ENCODE measurements around the gene CCDC102A.

Gene CCDC102A

DNA sequence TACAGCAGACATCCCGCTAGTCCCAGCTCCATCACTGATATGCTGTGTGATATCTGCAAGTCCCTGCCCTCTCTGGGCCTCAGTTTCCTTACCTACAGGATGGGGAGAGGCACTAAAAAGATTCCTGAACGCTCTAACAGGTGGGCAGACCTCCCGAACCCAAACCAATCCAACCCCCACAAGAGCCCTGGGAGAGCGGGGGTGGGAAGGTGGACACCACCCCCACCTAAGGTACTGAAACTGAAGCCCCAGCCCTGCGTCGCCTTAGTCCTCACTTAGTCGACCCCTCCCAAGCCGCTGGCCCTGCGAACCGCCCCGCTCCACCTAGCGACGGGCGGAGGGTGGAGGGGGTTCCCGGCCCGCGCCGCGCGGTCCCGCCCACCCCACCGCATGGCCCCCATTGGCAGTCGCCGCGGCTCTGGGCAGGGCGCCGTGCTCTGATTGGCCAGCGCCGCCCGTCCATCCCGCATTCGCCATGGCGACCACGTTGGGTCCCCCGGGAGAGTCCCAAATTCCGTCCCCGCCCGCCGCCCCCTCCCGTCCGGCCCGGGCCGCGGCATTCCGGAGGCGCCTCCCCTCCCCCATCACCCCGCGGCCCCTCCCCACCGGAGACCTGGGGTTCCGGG is 578 bp downstream of the CCDC102A start:
- DNase-seq = peak in 1 of 2 experiments; percentile 46

DNA sequence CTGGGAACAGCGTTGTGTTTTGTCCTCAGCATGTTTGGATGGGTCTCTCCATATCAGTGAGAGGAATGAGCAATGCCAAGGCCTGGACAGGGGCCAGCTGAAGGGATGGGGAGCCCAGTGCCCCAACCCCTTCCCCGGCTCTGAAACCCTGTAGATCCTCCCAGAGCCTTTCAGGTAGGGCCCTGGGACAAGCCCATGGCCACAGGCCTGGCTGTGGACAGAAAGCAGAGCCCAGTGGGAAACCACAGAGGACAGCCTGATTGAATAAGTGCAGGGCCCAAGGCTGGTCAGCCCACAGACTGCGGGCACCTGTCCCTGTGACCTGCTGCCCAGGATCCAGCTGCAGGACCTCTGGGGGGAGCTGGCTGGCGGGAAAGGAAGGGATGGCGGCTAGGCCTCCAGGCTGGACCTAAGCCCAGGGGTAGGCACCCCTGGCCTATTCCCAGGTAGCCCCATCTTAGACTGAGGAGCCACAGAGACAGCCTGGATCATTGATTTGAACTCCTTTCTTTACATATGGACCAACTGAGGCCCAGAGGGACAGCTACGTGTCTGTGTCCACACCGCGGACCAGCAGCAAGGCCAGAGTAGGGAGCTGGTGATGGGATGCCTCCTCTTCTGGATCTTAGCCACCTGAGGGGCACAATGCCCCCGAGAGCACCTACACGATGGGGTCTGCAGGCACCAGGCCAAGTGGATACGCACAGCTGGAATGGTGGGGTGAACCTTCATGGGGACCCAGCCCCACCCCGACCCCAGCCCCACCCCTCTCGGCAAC is 1.3 kb downstream of the CCDC102A start:
- DNase-seq = no peak

DNA sequence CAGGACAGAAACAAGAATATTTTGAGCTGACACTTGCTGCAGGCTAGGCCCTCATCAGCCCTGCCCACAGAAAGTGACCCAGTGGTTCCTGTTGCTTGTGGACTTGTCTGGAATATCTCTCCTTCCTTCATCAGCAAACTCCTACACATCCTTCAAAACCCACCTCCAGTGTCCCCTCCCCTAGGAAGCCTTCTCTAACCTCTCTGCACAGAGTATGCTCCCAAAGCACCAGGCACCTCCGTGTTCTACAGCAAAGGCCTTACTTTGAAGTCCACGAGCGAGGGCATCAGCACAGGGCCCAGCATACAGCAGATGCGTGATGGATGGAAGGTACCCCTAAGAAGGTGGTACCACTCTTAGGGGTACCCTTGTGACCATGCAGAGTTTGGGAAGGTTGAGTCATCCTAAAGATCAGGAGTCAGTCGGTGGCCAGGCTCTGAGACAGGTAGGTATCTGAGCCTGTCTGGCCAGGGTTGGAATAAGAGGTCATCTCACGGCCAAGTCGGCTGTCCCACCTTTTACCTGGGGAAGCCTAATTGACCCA is 2.0 kb downstream of the CCDC102A start:
- no peak for DNase-seq

DNA sequence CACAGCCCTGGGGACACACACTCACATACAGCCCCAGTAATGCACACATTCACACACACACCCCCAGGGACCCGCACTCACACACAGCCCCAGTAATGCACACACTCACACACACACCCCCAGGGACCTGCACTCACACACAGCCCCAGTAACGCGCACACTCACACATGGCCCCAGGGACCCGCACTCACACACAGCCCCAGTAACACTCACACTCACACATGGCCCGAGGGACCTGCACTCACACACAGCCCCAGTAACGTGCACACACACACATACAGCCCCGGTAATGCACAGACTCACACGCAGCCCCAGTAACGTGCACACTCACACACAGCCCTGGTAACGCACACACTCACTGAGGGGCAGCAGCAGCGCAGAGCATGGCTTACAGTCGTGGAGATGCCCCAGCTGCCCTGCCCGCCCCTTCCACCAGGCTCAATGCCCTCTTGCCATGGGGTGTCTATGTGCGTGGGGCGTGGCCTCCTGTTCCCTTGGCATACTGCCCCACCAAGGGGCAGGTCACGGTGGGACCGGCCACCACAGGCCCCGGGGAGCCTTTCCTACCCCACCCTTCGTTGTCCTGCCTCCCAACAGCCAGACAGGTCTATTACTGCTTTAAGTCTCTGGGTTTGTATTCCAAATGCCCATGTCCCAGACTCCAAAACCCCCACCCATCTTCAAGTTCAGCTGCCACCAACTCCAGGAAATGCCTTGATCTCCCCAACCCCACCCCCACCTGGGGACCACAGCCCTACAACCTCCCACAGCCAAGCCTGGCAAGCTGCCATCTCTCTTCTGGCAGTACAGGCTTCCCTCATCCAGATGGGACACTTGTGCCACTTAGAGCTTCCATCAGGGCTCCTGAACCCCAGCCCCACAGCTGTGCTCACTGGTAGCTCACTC is 2.7 kb downstream of the CCDC102A start:
- no peak for DNase-seq

DNA sequence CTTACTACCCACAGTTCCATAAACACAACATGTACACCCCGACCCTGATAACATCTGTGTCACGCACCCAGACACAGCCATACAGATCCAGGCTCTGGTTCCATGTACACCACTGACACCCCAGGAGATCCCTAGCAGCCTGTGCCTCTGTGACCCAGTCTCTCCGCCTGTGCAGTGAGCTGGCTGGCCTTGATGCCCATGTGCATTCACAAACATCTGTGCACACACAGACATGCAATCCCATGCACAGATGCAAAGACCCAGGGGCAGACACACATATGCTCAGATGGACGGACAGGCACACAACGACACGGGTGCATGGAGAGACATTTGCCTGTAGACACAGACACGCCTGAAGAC is 4.1 kb downstream of the CCDC102A start:
- DNase-seq = no peak

DNA sequence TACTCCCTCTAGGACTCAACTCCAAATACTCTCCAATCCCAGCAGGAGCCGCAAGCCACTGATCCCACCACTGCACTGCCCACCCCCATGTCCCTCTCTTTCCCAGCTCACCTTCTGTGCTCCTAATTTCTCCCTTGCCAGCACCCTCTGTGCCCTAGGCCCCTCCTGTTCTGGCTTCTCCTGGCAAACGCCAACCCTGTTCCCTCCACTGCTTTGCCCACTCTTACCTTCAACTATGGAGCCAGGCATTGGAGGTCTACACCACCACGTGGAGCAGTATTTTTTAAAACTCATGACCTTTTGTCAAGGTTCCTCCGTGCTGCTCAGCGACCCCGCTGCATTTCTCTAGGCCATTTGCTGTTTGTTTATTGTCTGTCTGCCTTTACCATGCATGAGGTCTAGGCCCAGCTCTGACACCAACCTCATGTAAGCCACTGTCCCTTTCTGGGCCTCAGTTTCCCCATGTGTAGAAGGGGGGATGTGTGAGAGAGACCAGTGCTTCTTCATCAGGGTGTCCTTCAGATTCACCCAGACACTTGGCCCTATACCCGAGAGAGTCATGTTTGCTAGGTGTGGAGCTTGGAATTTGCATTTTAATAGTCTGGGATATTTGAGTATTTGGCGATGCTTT is 4.6 kb downstream of the CCDC102A start:
- no peak for DNase-seq

DNA sequence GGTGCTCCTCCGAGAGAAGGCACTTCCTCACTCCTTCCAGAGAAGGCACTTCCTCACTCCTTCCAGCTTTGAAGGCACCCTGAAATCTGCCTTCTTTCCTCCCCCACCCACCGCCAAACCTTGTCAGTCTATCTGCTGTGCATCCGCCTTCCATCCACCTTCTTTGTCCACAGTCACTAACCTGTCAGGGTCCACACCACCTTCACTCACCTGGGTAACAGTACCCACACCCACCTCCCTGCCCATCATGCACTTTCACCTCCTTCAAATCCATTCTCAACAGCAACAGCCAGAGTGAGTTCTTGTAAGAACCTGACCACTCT is 5.2 kb downstream of the CCDC102A start:
- no peak for DNase-seq

DNA sequence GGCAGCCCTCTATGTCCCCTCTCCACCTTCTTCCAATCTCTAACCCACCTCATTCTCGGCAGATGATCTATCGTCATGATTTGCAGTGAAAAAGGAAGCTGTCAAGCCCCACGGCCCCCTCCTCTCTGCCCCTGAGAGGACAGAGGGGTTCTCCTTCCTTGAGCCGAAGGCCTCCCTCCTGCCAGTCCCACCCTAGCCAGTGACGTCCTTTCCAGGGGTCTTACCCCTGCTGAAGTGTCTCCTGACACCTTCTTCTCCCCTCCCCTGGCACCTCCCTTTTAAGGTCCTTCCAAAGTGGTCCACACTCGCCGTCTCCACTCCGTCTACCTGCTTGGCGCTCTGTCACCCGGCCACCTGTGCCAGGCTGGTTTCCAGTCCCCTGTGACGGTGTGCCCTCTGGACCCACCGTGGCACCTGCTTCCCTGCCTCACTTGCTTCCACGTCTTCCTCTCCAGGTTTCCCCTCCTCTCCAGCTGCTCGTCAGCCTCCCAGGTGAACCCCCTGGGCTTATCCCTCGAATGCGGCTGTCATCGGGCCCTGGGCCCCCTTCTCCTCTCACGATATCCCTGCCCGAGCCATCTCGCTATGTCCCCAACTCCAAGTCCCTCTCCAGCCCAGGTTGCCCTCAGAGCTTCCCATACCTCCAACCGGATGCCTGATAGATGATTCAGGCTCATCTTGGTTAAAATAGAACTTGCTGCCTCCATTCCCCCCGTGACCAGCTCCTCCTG is 5.7 kb downstream of the CCDC102A start:
- no peak for DNase-seq

DNA sequence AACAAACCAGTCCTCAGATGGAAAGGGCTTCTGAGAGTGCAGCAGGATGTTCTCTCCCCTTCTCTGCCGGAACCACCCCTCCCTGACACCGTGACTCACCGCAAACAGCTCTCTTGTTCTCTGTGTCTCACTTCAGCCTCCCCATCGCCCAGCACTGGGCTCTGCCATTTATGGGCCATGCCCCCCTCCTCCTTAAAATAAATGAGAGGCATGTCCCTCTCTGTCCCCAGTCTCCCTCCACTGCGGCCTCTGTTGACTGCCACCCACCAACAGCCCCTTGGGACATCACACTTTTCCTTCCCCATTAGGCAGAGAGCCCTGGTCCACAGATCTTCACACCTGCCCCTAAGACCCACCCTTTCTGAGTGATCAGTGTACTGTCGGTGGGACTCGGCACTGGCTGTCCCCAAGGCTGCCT is 6.3 kb downstream of the CCDC102A start:
- DNase-seq = no peak

DNA sequence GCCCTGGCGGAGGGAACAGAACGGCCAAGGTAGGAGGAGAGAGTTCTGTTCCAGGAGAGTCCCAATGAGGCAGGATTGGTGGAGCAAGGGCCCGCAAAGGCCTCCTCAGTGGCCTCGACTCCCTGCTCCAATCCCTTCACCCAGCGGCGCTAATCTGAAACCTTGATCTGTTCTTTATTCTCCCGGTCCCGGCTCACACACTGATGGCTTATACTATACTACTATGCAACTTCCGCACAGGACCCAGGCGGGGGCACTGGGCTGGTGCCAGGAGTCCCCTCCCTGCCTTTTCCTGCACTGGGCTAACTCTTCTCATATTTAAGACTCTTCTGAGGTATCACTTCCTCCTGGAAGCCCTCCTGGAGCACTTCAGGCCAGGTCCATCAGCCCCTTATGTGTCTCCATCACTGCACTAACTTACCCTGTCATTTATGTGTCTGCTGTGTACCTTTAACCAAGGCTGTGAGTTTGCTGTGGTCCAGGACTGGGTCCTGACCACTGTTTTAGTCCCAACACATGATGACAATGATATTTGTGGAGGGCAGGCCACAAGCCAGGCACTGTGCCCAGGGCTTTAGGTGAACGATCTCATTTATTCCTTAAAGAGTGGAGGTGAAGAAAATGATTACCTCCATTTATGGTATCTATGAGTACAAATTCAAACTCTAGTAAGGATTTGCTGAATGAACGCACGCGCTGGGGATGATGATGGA is 6.8 kb downstream of the CCDC102A start:
- no peak for DNase-seq

DNA sequence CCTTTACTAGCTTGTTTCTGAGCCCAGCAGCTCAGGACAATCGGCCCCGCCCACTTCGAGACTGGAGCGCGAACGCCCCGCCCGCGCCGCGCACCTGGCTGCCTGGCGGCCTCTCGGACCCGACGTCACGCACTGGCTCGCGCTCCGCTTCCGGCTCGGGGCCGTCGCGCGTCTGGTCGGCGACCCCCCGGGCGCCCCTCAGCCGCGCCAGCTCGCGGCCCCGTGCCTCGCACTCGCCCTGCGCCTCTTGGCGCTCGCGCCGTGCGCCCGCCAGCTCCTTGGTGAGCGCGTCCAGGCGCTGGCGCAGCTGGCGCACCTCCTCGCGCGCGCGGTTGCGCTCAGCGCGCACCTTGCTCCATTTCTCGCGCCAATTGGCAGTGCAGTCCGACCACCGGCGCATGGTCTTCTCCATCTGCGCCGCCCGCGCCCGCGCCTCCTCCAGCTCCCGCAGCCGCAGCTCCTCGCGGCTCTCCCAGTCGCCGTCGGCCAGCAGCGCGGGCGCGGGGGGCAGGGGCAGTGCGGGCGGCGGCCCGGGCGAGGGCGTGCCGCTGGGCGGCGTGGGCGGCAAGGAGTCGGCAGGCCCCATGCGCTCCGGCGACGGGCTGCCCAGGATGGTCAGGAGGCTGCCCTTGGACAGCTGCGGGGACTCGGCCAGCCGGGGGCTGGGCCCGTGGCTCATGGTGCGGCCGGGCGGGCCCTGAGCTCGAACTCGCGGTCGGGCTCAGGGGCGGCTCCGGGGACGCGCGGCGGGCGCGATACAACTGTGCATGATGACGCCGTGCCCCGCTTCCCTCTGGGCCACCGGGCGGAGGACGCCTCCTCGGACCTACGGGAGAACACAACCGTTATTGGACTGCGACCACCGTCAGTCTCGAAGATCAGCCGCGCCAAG is 7.6 kb downstream of the CCDC102A start:
- DNase-seq = no peak

DNA sequence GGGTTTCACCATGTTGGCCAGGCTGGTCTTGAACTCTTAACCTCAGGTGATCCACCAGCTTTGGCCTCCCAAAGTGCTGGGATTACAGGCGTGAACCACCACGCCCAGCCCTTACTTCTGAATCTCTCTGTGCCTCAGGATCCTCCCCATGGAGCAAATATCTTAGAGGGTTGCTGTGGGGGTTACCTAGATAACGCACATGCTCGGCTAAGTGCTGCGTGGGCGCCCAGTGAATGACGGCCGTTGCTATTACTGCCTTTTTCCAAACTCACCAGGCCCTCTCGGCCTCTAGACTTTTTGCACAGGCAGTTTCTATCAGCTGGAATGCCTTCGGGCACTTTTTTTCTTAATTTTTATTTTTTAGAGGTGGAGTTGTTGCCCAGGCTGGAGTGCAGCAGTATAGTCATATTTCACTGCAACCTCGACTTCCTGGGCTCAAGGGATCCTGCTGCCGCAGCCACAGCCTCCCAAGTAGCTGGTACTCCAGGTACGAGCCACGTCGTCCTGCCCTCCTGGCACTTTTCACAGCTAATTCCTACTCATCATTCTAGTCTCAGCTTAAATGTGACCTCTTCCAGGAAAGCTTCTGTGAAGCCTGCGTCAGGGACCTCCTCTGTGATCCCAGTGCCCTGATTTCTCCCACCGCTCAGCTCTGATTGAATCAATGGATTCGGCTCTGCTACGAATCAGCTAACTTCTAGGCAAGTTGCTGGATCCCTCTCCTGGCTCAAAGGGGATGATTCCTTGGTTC is 8.6 kb downstream of the CCDC102A start:
- DNase-seq = no peak

DNA sequence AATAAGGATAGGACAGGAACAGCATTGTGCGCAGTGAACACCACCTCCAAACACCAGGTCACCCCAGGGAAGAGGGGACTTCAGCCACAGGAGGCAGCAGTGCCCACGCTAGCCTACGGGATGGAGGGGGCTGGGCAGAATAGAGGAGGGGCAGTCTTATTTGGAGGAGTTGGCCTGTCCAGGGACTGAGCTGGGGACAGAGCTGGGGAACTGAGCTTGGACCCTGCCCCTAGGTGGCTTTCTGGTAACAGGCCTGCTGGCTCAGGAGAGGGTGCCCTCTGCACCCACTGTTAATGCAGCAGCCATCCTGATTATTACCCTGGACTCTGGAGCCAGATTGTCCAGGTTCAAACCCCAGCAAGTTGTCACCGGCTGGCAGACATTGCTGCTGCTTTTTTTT is 9.3 kb downstream of the CCDC102A start:
- no peak for DNase-seq

DNA sequence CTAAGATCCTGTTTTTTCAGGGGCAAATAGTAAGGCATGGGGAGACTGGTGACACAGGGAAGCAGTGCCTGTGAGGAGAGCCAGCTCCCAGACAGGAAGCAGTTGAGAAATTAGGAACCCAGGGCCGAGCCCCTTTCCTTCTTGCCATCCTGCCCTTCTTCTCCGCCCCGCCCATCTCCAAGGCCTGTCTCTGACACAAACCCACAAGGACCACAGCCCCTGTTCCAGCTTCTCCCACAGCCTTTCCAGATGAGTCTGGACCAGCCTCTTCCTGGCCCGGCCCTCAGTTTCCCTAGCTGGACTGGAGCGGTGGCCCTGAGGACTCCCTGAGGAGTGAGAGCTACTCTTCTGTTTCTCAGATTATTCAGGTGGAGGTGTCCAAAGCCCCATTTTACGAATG is 9.9 kb downstream of the CCDC102A start:
- no peak for DNase-seq

DNA sequence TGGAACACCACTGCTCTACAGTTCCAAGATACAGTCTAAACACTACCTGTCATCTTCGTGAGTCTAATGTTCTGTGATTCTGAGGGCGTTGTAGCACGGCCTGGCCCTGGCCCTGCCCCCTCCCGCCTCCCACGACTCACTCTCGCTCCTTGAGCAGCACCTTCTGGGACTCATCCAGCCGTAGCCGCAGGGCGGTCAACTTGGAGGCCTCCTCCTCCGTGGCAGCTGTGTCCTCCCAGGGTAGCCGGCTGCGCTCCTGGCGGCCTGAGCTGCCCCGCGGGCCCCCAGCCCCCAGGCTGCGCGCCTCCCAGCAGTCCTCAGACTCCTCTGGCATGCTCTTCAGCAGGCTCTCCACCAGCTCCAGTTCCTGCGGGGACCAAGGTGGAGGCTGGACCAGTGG is 10.6 kb downstream of the CCDC102A start:
- DNase-seq = no peak

DNA sequence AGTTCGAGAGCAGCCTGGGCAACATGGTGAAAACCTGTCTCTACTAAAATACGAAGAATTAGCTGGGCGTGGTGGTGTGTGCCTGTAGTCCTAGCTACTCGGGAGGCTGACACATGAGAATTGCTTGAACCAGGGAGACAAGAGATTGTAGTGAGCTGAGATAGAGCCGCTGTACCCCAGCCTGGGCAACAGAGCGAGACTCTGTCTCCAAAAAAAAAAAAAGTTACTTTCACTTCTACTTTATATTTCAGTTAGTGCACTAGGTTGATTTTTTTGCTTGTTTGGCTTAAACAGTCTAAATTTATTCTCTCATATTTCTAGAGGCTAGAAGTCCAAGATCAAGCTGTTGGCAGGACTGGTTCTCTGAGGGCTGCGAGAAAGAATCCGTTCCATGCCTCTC is 13.4 kb downstream of the CCDC102A start:
- no peak for DNase-seq

DNA sequence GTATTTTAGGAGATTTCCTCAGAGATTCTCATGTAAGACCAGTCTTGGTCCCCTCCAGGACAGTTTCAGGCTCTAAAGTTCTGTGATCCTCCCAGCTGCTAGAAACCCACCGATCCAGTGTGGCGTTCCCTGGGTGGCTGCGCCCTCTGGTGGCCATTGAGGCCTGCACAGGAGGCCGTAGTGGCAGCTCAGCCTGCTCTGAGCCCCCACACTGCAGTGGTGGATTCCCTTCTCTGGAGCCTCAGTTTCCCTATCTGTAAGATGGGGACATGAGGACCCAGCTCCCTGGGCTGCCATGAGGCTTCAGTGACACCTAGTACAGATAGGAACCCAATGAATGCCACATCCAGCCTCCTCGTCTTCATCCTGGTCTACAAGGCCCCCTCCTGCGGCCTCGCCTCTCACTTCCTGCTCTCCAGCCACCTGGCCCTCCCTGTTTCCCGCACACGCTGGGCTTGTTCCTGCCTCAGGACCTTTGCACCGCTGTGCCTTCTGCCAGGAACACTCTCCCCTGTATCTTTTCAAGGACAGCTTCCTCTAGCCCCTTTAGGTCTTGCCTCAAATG is 16.5 kb downstream of the CCDC102A start:
- peak in 1 of 2 experiments; percentile 59 for DNase-seq

DNA sequence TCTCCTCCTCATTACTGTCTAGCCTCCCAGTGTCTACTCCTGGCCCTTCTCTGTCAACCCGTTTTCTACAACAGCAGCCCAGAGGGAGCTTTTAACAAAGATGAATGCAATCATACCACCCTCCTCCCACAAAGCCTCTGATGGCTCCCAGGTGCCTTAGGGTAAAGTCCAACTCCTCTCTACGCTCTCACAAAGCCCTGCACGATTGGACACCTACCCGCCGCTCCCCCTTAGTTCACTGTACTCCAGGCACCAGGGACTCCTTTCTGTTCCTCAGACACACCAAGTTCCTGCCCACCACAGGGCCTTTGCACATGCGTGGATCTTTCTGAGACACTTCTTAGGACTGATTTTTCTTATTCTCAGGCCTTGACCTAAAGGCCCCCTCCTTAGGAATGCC is 17.4 kb downstream of the CCDC102A start:
- no peak for DNase-seq

DNA sequence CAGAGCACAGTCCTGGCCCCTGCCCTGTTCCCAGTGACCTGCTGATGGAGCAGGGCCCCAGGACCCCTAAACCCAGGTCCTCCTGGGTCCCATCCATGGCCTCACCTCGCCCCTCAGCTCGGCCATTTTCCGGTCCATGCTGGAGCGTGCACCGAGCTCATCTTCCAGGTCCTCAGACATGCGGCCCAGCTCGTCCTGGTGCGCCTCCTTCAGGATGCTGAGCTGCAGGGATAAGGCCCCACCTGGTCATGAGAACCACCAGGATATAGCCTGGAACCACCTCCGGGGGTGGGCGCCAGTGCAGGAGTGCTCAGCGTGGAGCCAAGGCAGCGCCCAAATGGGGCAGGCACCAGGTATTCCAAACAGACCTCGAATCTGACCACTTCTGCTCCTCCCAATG is 17.9 kb downstream of the CCDC102A start:
- no peak for DNase-seq

All from cerebellar nuclear complex (tissue), 1 donor.